HG02798 (cell line): ENCODE results near the gene ALKBH4.
"Not testable (repeated sequence)": the region's sequence is repeated elsewhere in the genome, so short reads cannot be mapped to it uniquely, and the experiment has no call there.

ENCODE experiments used
- ATAC-seq: cut with Tn5 transposase; IDR thresholded peaks from one replicate; pipeline ENCODE4 v1.9.1; 2021; ENCODE audit warnings: mild to moderate bottlenecking; ENCODE audit not compliant: unreplicated experiment, poor library complexity

Gene ALKBH4

DNA sequence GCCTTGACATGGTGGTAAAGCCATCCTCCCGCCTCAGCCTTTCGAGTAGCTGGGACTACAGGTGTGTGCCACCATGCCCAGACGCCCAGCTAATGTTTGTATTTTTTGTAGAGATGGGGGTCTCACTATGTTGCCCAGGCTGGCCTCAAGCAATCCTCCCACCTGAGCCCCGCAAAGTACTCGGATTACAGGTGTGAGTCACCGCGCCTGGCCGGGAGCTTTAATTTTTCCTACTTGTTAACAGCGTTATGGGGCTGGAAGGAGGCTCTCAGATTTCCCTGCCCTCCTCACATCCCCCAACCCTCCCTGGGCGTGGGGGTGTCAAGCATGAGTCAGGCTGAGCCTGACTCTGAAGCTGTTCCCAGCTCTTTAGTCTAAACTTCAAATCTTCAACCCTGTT lies 8.3 kb downstream of the ALKBH4 start:
- no peak for ATAC-seq

DNA sequence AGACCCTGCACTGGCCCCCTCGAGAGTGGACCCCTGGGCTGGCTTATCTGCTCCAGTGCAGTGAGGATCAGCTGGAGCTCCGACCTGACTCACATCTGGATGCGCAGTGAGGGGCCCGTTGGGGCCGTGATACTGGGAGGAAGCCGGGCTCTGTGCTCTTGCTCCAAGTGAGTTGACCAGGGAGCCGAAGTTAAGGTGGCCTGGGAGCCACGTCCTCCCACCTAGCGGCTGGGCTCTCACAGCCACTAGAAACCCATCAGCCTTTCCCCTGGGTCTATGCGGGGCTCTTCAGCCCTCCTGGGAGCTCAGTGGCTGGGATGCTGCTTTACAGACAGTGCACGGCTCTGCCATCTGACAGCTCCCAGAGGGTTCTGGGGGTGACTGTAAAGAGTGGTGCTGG lies 9.1 kb downstream of the ALKBH4 start:
- ATAC-seq = no peak

DNA sequence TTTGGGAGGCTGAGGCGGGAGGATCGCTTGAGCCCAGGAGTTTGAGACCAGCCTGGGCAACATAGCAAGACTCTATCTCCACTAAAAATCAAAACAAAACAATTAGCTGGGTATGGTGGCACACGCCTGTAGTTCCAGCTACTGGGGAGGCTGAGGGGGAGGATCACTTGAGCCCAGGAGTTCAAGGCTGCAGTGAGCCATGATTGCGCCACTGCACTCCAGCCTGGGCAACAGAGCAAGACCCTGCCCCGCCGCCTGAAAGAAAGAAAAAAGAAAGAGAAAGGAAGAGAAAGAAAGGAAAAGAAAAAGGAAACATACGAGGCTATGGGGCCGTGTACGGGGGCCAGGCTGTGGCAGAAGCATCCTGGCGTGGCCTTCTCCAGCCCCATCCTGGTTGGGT lies 9.7 kb downstream of the ALKBH4 start:
- ATAC-seq = not testable (repeated sequence)

DNA sequence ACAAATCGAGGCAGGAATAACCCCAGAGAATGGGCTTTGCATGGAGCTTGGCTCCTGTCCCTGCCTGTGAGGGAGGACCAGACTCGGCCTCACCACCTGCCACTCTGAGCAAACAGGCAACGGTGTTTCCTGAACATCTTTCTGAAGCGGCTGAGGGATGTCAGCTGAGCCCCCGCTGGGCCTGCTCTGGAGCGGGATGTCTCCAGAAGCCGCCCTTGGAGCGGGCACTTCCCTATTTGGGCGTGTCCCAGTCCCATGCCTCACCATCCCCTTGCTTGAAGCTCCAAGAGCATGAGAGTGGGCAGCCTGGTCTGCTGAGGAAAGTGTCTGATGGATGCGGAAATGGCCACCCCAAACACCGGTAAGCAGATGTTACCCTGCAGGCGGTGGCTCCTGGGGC lies 10.2 kb downstream of the ALKBH4 start:
- ATAC-seq = no peak

DNA sequence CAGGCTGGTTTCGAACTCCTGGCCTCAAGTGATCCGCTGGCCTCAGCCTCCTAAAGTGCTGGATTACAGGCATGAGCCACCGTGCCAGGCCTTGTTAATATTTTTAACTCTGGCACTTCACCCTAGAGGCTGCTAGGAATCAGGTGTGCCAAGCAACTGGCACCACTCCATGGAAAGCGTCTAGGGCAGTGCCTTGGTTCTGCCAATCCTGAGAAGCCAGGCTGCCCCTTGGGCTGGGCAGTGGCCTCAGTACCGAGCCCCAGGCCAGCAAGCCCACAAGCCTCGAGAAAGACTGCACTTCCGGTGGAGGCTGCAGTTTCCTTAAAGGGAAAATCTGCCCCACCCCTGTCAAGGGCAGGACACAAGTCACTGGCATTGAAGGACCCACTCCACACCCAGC lies 11.3 kb downstream of the ALKBH4 start:
- no peak for ATAC-seq

DNA sequence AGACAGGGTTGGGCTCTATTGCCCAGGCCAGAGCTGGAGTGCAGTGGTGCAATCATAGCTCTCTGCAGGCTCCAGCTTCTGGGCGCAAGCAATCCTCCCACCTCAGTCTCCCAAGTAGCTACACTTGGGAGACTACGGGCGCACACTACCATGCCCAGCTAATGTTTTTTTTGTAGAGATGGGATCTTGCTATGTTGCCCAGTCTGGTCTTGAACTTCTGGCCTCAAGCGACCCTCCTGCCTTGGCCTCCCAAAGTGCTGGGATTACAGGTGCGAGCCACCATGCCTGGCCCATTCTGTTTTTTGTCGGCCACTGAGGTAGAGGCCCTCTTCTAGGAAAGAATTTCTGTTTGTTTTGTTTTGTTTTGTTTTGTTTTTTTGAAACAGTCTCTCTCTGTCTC lies 12.2 kb downstream of the ALKBH4 start:
- no peak for ATAC-seq

DNA sequence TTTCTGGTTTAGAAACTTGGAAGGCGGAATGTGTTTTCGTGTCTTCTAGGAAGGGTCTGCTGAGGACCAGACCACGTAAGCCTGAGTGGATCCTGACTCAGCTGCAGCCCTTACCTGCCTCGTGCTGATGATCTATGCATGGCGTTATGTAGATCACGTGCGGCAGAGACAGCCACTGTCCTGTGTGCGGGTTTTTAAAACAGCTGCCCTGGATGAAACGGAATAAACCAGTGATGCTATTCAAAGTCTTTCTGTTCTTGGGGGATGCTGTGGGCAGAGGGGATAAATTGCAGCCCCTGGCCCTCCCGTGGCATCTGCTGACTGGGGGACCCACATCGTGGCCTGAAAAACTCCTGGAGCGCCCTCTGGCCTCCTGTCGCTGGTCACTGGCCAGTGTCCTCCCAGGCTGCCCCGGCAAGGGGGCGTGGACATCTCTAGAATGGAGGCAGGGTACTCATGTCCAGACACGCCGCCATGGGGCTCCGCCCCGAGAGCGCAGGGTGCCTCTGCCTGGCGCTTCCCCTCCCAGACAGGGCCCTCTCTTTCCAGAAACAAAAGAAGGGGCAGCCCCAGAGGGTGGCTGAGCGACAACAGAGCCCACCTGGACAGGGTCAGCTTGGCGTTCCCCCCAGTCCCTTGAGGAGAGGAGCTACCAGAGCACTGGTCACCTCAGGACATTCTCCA lies 13.2 kb downstream of the ALKBH4 start:
- no peak for ATAC-seq

DNA sequence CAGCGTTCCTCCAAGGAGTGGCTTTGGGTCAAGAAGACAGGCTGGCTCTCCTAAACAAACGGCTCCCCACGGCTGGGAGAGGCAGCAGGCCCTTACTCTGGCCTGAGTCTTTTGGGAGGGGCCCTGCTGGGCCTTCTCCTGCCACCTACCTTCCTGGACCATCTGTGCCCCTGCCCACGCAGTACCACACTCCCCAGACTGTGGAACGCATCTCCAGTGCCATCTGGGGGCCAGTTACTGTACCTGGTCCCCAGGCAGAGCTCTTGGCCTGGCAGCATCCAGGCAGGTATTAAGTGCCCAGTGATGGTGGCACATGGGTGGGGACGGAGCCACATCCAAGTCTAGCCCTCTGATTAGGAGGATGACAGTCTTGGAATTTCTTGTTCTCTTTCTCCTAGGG lies 14.4 kb downstream of the ALKBH4 start:
- ATAC-seq = peak; percentile 65

DNA sequence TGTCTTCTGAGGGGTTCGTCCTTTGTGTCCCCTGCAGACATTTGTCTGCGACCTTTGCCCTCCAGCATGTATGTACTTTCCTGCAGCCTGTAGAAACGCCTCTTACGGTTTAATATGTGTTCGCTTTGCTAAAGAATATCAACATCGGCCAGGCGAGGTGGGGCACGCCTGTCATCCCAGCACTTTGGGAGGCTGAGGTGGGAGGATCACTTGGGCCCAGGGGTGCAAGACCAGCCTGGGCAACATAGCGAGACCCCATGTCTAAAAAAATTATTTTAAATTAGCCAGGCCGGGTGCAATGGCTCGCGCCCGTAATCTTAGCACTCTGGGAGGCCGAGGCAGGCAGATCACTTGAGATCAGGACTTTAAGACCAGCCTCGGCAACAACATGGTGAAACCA lies 15.5 kb downstream of the ALKBH4 start:
- ATAC-seq = no peak

DNA sequence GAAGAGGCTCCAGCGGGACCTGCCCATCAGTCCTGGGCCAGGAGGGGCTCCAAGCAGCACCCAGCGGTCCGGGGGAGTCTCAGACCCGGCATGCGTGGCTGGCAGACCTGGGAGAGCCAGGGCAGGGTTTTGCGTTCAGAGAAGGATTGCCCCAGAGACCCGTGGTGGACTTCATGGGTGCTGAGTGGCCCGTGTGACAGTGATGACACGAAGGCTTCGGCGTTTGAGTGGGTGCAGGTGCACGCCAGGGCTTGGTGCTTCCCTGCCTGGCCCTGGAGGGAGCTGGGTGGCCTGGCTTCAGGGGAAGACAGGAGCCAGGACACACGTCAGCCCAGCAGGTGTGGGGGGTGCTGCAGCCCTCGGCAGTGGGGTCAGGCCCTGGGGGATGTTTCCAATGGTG lies 17.4 kb downstream of the ALKBH4 start:
- ATAC-seq = no peak

DNA sequence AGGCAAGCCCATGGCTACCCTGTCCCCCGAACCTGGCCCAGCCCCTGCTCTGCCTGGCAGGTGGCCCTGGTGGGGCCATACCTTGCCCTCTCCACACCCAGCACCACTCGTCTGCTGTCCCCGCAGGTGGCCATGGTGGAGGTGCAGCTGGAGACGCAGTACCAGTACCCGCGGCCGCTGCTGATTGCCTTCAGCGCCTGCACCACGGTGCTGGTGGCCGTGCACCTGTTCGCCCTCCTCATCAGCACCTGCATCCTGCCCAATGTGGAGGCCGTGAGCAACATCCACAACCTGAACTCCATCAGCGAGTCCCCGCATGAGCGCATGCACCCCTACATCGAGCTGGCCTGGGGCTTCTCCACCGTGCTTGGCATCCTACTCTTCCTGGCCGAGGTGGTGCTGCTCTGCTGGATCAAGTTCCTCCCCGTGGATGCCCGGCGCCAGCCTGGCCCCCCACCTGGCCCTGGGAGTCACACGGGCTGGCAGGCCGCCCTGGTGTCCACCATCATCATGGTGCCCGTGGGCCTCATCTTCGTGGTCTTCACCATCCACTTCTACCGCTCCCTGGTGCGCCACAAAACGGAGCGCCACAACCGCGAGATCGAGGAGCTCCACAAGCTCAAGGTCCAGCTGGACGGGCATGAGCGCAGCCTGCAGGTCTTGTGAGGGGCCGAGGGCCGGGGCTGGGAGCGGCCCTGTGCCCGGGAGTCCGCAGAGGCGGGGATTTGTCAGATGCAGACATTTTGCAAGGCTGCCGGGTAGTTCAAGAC lies 18.1 kb downstream of the ALKBH4 start:
- ATAC-seq = no peak

DNA sequence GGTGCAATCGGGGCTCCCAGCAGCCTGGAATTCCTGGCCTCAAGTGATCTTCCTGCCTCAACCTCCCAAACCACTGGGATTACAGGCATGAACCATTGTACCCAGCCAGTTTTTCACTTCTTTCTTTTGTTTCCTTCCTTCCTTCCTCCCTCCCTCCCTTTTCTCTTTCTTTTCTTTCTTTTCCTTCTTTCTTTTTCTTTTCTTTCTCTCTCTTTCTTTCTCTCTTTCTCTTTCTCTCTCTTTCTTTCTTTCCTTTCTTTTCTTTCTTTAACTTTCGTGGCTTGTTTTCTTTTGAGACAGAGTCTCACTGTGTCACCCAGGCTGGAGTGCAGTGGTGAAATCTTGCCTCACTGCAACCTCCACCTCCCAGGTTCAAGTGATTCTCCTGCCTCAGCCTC lies 19.0 kb downstream of the ALKBH4 start:
- ATAC-seq = no peak

DNA sequence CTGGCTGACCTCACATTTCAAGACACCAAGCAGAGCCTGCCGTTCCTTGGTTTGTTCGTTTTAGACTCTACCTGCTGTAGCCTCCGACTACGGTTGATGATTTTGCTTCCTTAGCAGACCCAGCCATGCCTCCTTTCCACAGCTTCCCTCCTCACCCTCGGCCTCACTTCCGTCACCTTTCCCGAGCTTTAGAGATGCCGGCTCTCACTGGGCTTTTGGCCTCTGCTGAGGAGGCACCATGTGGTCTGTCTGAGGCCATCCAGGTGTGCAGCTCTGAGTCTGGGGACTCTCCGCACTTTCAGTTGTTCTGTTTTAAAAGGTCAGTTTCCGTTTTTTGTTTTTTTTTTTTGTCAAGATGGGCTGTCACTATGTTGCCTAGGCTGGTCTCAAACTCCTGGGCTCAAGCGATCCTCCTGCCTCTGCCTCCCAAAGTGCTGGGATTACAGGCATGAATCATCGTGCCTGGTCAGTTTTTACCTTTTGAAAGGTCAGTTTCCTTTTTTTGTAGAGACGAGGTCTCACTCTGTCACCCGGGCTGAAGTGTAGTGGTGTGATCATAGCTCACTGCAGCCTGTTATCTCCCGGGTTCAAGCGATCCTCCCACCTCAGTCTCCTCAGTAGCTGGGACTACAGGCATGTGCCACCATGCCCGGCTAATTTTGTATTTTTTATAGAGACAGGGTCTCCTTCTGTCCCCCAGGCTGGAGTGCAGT lies 19.5 kb downstream of the ALKBH4 start:
- peak; percentile 46 for ATAC-seq

DNA sequence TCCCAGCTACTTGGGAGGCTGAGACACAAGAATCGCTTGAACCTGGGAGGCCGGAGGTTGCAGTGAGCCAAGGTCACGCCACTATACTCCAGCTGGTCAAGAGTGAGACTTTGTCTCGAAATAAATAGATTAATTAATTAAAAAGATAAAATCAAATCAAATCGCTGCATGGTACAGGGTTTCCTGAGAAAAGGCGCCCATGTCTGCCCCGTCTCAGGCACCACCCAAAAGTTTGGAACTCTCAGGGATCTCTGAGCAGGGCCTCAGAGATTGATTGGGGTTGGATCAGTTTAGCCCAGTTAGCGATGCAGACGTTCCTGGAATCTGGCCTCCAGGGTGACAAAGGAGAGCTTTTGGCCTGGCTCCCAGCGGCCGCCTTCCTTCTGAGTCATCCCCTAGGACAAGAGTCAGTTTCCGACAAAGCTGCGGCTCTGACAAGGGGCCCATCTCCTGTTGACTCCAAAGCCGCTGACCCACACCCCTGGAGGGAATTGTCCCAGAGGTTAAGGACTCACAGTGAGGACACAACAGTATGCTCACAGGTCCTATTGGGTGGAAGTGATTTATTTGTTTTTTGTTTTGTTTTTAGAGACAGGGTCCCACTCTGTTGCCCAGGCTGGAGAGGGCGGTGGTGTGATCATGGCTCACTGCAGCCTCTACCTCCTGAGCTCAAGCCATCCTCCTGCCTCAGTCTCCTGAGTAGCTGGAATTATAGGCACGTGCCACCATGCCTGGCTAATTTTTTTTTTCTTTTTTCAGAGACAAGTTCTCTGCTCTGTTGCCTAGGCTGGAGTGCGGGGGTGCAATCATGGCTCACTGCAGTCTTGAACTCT lies 24.5 kb downstream of the ALKBH4 start:
- ATAC-seq = no peak

DNA sequence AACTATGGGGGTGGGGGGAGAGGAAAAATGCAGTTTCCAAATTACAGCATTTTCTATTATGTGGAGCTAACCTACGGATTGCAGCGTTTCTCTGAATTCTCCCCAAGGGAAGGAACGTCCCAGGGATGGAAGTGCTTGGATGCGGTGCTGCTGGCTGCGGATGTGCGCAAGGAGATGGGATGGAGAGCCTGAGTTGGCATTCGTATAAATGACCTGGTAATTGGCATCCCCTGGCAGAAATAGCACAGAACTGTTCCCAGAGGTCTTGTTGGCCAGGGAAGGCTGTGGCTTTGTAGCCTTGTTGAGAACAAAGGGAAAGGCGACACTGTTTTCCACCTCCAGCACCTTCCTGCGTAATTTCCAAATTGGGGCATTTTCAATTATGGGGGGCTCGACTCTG lies 28.5 kb downstream of the ALKBH4 start:
- ATAC-seq = no peak

DNA sequence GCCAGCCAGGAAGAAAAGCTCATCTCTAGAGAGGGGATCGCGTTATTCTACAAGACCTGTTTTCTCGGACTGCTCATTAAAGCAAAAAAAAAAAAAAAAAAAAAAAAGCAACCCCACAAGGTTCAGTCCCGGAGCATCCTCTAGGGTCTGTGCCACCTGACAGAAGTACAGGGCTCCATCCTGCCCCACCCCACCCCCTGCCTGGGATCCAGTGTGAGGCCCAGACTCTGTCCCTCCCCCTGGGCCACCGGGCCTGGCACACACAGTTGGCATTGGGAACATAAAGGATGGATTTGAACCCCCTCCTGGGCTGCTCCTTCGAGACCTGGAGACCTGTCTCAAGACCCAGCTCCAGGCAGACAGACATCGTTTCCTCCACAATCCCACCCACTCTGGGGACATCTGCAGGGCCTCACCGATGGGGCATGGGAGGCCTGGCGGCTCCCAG lies 30.6 kb downstream of the ALKBH4 start:
- ATAC-seq = no peak

DNA sequence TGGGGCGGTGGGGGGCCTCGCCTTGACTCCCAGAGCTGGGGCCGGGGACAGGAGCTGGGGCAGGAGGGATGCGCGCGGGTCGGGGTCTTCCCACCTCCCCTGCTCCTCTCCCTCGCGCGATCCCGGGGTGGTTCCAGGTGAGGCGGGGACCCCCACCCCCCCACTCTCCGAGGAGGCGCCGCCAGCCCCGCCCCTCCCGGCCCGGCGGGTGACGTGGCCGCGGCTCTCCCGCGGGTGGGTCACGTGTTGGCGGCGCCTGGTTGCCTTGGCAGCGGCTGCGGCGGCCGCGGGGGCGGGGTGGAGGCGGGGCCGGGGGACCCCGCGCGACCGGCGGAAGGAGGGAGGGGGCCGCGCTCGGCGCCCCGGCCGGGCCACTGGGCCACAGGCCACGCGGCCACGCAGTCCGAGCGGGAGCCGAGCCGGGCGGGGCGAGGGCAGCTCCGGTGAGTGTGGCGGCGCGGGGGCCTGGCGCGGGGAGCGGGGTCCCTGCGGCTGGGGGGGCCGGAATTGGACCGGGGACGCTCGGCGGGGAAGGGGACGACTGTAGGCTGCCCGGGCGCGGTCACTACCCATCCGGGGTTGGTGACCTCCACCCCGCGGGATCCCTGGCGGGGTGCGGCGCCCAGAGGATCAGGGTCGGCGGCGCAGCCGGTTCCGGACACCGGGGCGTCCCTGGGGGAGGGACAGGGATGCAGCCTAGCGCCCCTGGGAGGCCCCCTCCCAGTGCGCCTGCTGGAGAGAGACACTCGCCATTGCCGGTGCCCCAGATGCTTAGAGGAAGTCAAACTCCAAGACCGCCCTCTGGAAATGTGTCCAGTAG lies 31.2 kb downstream of the ALKBH4 start, which contains the start of gene ORAI2:
TSS of gene ORAI2 (plus strand) at position 357 of the 820 bp plus-strand sequence. CDS start 5,382 bp downstream, outside the sequence.
- peak; percentile 76 for ATAC-seq

DNA sequence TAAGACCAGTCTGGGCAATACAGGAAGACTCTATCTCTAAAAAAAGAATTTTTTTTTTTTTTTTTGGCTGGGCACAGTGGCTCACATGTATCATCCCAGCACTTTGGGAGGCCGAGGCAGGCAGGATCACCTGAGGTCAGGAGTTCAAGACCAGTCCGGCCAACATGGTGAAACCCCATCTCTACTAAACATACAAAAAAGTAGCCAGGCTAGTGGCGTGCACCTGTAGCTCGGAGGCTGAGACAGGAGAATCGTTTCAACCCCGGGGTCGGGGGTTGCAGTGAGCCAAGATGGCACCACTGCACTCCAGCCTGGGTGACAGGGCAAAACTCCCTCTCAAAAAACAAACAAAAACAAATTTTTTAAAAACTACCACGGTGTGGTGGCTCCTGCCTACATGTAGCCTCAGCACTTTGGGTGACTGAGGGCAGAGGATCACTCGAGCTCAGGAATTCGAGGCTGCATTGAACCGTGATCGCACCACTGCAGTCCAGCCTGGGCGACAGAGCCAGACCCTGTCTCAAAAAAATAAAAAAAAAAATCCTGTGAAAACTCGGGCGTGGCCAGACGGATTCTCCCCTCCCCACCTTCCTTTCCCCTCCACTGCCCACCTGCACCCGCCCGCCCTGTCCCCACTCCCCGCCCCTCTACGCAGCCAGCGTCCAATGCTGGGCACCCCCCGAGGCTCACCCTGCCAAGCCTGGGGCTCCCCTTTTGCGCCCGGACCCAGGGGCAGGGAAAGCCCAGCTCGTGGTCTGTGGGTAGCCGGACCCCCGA lies 32.0 kb downstream of the ALKBH4 start:
- peak; percentile 35 for ATAC-seq
